OCI-LY7 (cell line): ENCODE results near the gene SNCB. TPM values are rescaled to one million over a fixed set of nuclear protein-coding genes. Genes with fewer than 3 reads are reported as not detected.

Experiments used
- BruUV-seq: library from RNA; stranded (reverse); fragments of 400-500 nt; replicated peaks from 2 replicates; lab custom pipeline; 2021; lab: Mats Ljungman, UMichigan
- CTCF ChIA-PET: fragments of 300-600 bp; sonication (Branson Sonifier 250); formaldehyde crosslinking; loops from one replicate; lab custom pipeline; 2022; ENCODE audit warnings: antibody characterized with exemption; ENCODE audit not compliant: unreplicated experiment; lab: Charles Lee
- POLR2A ChIA-PET: fragments of 300-600 bp; sonication (Branson Sonifier 250); formaldehyde crosslinking; loops from one replicate; lab custom pipeline; 2022; ENCODE audit warnings: antibody characterized with exemption; lab: Charles Lee
- DNase-seq: peaks from one replicate; pipeline ENCODE4 v3.0.0-alpha.2; 2015; ENCODE audit warnings: low spot score
- H2AFZ ChIP-seq: fragments of 200-600 bp; sonication (generic), shearing (Covaris generic); 2 replicates; pipeline ENCODE4 v1.6.1; 2014; ENCODE audit warnings: mild to moderate bottlenecking, antibody characterized with exemption, low read length, moderate library complexity
- H3K27ac ChIP-seq: fragments of 200-600 bp; sonication (generic); 2 replicates; pipeline ENCODE4 v1.5.1; 2014; ENCODE audit warnings: mixed run types, low read depth, mild to moderate bottlenecking, moderate library complexity, low read length, inconsistent platforms; ENCODE audit not compliant: poor library complexity, severe bottlenecking
- H3K36me3 ChIP-seq: fragments of 200-600 bp; sonication (generic); 2 replicates; pipeline ENCODE4 v1.6.1; 2014; ENCODE audit warnings: mild to moderate bottlenecking, antibody characterized with exemption, low read length, moderate library complexity, mixed read lengths; ENCODE audit not compliant: insufficient read depth
- H3K4me1 ChIP-seq: fragments of 200-600 bp; sonication (generic); 2 replicates; pipeline ENCODE4 v1.5.1; 2014; ENCODE audit warnings: mild to moderate bottlenecking, low read length; ENCODE audit not compliant: insufficient read depth, poor library complexity, severe bottlenecking
- H3K4me2 ChIP-seq: fragments of 200-600 bp; sonication (generic); 2 replicates; pipeline ENCODE4 v1.6.1; 2014; ENCODE audit warnings: mild to moderate bottlenecking, low read length
- H3K4me3 ChIP-seq: fragments of 200-600 bp; sonication (generic); 2 replicates; pipeline ENCODE4 v1.5.1; 2014; ENCODE audit warnings: mild to moderate bottlenecking, low read depth, low read length; ENCODE audit not compliant: poor library complexity, severe bottlenecking
- H3K79me2 ChIP-seq: fragments of 200-600 bp; sonication (generic); 2 replicates; pipeline ENCODE4 v1.6.1; 2016; ENCODE audit warnings: low read depth, mild to moderate bottlenecking, low read length, moderate library complexity, mixed read lengths; ENCODE audit not compliant: insufficient read depth
- H3K9me2 ChIP-seq: fragments of 200-600 bp; sonication (generic); 2 replicates; pipeline ENCODE4 v1.6.1; 2016; ENCODE audit warnings: mild to moderate bottlenecking, low read length, mixed read lengths; ENCODE audit not compliant: insufficient read depth
- H3K9me3 ChIP-seq: fragments of 200-600 bp; sonication (generic); 2 replicates; pipeline ENCODE4 v1.6.1; 2014; ENCODE audit warnings: mild to moderate bottlenecking, mixed run types, low read length, mixed read lengths
- H4K20me1 ChIP-seq: fragments of 200-600 bp; sonication (generic); 2 replicates; pipeline ENCODE4 v1.6.1; 2014; ENCODE audit warnings: mild to moderate bottlenecking, antibody characterized with exemption, low read length, moderate library complexity, mixed read lengths; ENCODE audit not compliant: insufficient read depth
- EZH2phosphoT487 ChIP-seq: fragments of 200-600 bp; sonication (generic); IDR thresholded peaks from 2 replicates; pipeline ENCODE4 v1.6.1; 2018; ENCODE audit warnings: low read depth, borderline replicate concordance, mild to moderate bottlenecking, mixed run types, antibody characterized with exemption, low read length, moderate library complexity, mixed read lengths
- intact Hi-C: fragments of 100-400 bp; cut with micrococcal nuclease; formaldehyde crosslinking; loops from one replicate; pipeline ENCODE4 v1.10.0; 2022; ENCODE audit not compliant: unreplicated experiment
- total RNA-seq, 2 experiments: library from RNA; depleted of rRNA in 1 of 2; stranded (reverse); fragments of >200 nt in 1 of 2; shearing (Covaris generic) in 1 of 2; gene quantifications; 2 replicates each; pipeline ENCODE4 v1.2.3, GENCODE V29; 2014 to 2022
- TF ChIP-seq, protein P1 (sequence below): fragments of 200-600 bp; sonication (generic); conservative IDR thresholded peaks from 2 replicates; pipeline ENCODE4 v1.5.1; 2014; ENCODE audit warnings: mild to moderate bottlenecking, antibody characterized with exemption, low read length, moderate library complexity, mixed read lengths

SNCB gene
- total RNA-seq, 2 experiments from 2014 or later = 0.50 to 3.5 TPM

DNA sequence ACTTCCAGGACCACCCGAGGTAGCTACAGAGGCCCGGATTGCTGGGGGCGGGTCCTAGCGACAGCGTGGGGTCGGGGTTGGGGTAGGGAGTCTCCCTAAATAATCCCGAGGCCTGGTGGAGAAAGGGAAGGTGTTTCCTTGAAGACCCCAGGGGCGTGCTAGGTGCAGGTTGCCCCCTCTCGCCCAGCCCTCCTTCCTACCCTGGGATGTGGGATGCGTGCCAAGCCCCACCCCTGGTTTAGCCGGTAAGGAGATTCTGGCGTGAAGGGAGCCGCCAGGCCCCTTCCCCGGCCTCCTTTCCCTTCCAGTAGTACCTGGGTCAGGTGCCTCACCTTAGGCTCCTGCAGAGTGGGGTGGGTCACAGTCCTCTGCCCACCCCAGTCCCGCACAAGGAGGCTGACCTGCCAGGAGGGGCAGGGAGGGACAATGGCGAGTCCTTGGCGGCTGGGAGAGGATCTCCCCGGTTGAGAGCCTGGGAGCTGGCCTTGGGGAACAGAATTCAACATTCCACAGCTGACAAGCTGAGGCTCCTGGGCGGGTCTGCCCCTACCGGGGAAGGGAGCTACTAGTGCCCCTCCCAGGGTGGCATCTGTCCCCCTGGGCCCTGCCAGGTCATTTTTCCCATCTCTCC is 17.6 kb upstream of the SNCB start:
- Histone ChIP-seq H3K4me2 (peak overlapping the region; percentile 91), H3K9me3 (no peaks in the 10 kb centered on the region), H3K9me2 (no peaks in the 10 kb centered on the region), H2AFZ (peak overlapping the region; percentile 80), H3K4me3 (peak overlapping the region; percentile 86), H3K79me2 (no peaks in the 10 kb centered on the region), H3K36me3 (no peaks in the 10 kb centered on the region), H3K4me1 (peaks cover 24% of the 10 kb centered on the region), H3K27ac (no peak overlapping the region), H4K20me1 (no peaks in the 10 kb centered on the region)
- ChIA-PET POLR2A (interaction anchor here (0.6 to 2.3 kb wide), 3 partner anchors 14 to 359 kb away, joined by 3 to 15 read pairs (median 4); partner anchors contain the start of gene UIMC1), CTCF (interaction anchor here (0.6 to 1.6 kb wide), 3 partner anchors 10 to 41 kb away, joined by 3 to 9 read pairs (median 9); no protein-coding TSS in a partner anchor)
- no TSS peak for BruUV-seq
- intact Hi-C loops = loop anchor here (1.0 to 5.0 kb wide), 4 partner anchors 18 to 654 kb away; partner anchors contain the start of genes CLTB, EIF4E1B, PRELID1 and RAB24
- TF ChIP-seq, protein P1, sequence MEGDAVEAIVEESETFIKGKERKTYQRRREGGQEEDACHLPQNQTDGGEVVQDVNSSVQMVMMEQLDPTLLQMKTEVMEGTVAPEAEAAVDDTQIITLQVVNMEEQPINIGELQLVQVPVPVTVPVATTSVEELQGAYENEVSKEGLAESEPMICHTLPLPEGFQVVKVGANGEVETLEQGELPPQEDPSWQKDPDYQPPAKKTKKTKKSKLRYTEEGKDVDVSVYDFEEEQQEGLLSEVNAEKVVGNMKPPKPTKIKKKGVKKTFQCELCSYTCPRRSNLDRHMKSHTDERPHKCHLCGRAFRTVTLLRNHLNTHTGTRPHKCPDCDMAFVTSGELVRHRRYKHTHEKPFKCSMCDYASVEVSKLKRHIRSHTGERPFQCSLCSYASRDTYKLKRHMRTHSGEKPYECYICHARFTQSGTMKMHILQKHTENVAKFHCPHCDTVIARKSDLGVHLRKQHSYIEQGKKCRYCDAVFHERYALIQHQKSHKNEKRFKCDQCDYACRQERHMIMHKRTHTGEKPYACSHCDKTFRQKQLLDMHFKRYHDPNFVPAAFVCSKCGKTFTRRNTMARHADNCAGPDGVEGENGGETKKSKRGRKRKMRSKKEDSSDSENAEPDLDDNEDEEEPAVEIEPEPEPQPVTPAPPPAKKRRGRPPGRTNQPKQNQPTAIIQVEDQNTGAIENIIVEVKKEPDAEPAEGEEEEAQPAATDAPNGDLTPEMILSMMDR = no peak
- no peak for TF ChIP-seq EZH2phosphoT487
- DNase-seq = no peak

DNA sequence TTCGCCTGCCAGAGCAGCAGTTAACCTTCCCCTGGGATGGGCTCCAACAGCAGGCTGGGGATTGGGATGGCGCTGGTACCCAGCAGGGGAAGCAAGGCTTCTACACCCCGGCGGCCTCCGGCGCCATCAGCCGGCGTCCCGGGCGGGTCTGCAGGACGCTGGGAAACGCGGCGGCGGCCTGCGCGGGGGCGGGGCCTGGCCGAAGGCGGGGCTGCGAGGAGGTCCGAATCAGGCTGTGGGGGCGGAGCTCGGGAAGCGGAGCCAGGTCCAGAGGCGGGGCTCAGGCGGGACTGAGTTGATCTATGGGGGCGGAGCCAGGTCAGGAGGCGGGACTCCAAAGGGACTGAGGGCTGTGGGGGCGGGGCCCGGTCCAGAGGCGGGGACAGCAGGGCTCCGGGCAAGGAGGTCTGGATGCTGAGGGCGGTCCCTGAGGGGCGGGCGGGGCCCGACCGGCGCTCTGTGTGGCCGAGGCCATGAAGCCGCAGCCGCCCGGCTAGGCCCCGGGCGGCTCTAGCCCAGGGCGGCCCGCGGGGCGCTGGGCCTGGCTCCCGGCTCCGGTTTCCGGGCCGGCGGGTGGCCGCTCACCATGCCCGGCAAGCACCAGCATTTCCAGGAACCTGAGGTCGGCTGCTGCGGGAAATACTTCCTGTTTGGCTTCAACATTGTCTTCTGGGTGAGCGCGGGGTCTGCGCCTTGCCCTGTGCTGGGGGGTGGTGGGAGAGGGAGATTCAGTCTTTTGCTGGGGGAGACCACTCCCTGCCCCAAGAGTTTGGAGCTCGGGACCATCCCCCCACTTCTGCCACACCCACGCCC is 16.9 kb upstream of the SNCB start, which contains the start of gene TSPAN17:
TSS of gene TSPAN17 (plus strand) at position 455 of the 813 bp plus-strand sequence. CDS start at position 587, 132 bp downstream.
- no peaks in the 10 kb centered on the region for H3K36me3 ChIP-seq
- ChIA-PET CTCF (interaction anchor here (0.6 to 1.6 kb wide), 4 partner anchors 13 to 311 kb away, joined by 3 to 9 read pairs (median 6); no protein-coding TSS in a partner anchor), POLR2A (interaction anchor here (0.6 to 2.3 kb wide), 7 partner anchors 13 to 574 kb away, joined by 3 to 15 read pairs (median 4); partner anchors contain the start of genes EIF4E1B, SNCB and UIMC1)
- intact Hi-C loops = loop anchor here (1.0 to 5.0 kb wide), 4 partner anchors 17 to 655 kb away; partner anchors contain the start of genes CLTB, EIF4E1B, PRELID1 and RAB24
- TF ChIP-seq, protein P1 = peak; percentile 62
- TF ChIP-seq EZH2phosphoT487 = no peak
- peak within 1 kb of the TSS; percentile 42 for H3K27ac ChIP-seq
- H3K4me3 ChIP-seq = peak within 1 kb of the TSS; percentile 86
- peak within 1 kb of the TSS; percentile 91 for H3K4me2 ChIP-seq
- no peaks in the 10 kb centered on the region for H3K79me2 ChIP-seq
- H4K20me1 ChIP-seq = no peaks in the 10 kb centered on the region
- no TSS peak for BruUV-seq
- peak within 1 kb of the TSS; percentile 80 for H2AFZ ChIP-seq
- H3K9me2 ChIP-seq = no peaks in the 10 kb centered on the region
- peaks cover 24% of the 10 kb centered on the region for H3K4me1 ChIP-seq
- H3K9me3 ChIP-seq = no peaks in the 10 kb centered on the region
- DNase-seq = peak; percentile 100
